Measurements from ENCODE around the gene FAM24B. TPM values are rescaled to one million over a fixed set of nuclear protein-coding genes. Genes with fewer than 3 reads are reported as not detected.

Gene FAM24B
- total and polyA plus RNA-seq, 2 experiments from 2014 or later = 6.5 to 14.5 TPM

GRCh38 chr10:122853665-122854313 lies 25.6 kb downstream of the FAM24B start:
- Histone ChIP-seq H3K9me2 (ENCODE audit: insufficient read depth) (no peaks in the 10 kb centered on the region), H3K27ac (ENCODE audit: low read depth) (no peak overlapping the region), H3K4me3 (no peak overlapping the region), H3F3A (replicated peaks; ENCODE audit: low read depth) (no peaks in the 10 kb centered on the region), H3K27me3 (ENCODE audit: insufficient read depth) (no peaks in the 10 kb centered on the region), H3K4me2 (no peak overlapping the region), H3K36me3 (ENCODE audit: insufficient read depth) (no peaks in the 10 kb centered on the region; the same call in 1 of the 2 replicates), H4K20me1 (replicated peaks; ENCODE audit: insufficient read depth) (peaks cover 15% of the 10 kb centered on the region), H2AFZ (no peak overlapping the region), H3K4me1 (ENCODE audit: insufficient read depth) (no peaks in the 10 kb centered on the region; the same call in 1 of the 2 replicates), H3K79me2 (replicated peaks; ENCODE audit: insufficient read depth) (peaks cover 20% of the 10 kb centered on the region)
- Mint-ChIP-seq H3K27me3 (ENCODE audit: insufficient read depth, low read depth, poor library complexity) (peaks cover 3% of the 10 kb centered on the region), H3K36me3 (ENCODE audit: low read depth) (peaks cover 10% of the 10 kb centered on the region; the same call in 2 of the 3 replicates), H3K4me1 (peaks cover 42% of the 10 kb centered on the region), H3K9me3 (no peaks in the 10 kb centered on the region), H3K27ac (no peak overlapping the region), H3K4me3 (no peak overlapping the region)
- DNase-seq (ENCODE audit: low spot score) = no peak
- TF ChIP-seq ZNF114 (CRISPR knock-in tag; IDR thresholded peaks at IDR 0.05) = no peak
- TF ChIP-seq CTCF (conservative IDR thresholded peaks at IDR 0.05; ENCODE audit: low read depth in 2 of 2) = no peak
- TF ChIP-seq JUNB (IDR thresholded peaks at IDR 0.05; ENCODE audit: unreplicated experiment) = no peak
- no peak for TF ChIP-seq ZNF462 (CRISPR knock-in tag; IDR thresholded peaks at IDR 0.05)
- no peak for TF ChIP-seq STAT1 (IDR thresholded peaks at IDR 0.05; ENCODE audit: unreplicated experiment)
- no peak for TF ChIP-seq EZH2phosphoT487 (IDR thresholded peaks at IDR 0.05; ENCODE audit: unreplicated experiment)
- TF ChIP-seq CREB1 (CRISPR knock-in tag; IDR thresholded peaks at IDR 0.05; ENCODE audit: low read depth) = no peak
- TF ChIP-seq ZNF331 (CRISPR knock-in tag; IDR thresholded peaks at IDR 0.05; ENCODE audit: low read depth) = no peak
- no peak for TF ChIP-seq REST (IDR thresholded peaks at IDR 0.05; ENCODE audit: unreplicated experiment)
- no peak for TF ChIP-seq POLR2AphosphoS5 (IDR thresholded peaks at IDR 0.05; ENCODE audit: low read depth)
- TF ChIP-seq EZH2 (IDR thresholded peaks at IDR 0.05; ENCODE audit: low read depth, unreplicated experiment) = no peak
- no peak for TF ChIP-seq NANOG (IDR thresholded peaks at IDR 0.05; ENCODE audit: borderline replicate concordance)
- no peak for TF ChIP-seq ETS1 (IDR thresholded peaks at IDR 0.05)
- ATAC-seq = no peak

All from GM23338 (cell line).